GM13977 (cell line): ENCODE measurements around the gene QSOX1.

ENCODE experiments used
- DNase-seq: peaks from one replicate; pipeline ENCODE4 v3.0.0; 2012; ENCODE audit warnings: low spot score
- in situ Hi-C: fragments of 300-500 bp; cut with MboI; formaldehyde crosslinking; loops from one replicate; pipeline ENCODE4 v1.12.0; 2022; ENCODE audit warnings: low sequenced_read_pairs, low pct_unique_long_range_greater_than_20kb, mixed read lengths, inconsistent platforms; ENCODE audit not compliant: unreplicated experiment
- TF ChIP-seq, protein P1 (sequence below): IDR thresholded peaks from 2 replicates; pipeline ENCODE4 v1.5.1; 2012; ENCODE audit warnings: mild to moderate bottlenecking, control low read depth; ENCODE audit not compliant: insufficient read depth; ENCODE audit errors: extremely low read depth, missing control alignments

Gene QSOX1

DNA sequence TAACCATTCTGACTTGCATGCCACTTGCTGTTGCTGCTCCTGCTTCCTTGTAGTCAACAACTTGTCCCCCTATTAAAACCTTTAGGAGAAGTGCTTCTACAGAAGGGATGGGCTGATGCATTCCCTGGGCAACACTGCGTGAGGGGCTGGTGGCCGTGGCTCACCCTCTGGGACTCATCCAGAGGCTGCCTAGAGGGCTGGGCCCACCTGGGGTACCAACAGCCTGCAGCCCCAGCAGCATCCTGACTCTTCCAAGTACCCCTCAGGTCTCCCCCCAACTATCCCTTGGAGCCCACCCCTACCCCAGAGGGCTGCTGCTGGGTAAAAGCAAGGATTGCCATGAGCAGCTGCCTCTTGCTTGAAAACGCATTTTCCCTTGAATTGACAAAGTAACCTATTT lies 40.7 kb downstream of the QSOX1 start:
- TF ChIP-seq, protein P1, sequence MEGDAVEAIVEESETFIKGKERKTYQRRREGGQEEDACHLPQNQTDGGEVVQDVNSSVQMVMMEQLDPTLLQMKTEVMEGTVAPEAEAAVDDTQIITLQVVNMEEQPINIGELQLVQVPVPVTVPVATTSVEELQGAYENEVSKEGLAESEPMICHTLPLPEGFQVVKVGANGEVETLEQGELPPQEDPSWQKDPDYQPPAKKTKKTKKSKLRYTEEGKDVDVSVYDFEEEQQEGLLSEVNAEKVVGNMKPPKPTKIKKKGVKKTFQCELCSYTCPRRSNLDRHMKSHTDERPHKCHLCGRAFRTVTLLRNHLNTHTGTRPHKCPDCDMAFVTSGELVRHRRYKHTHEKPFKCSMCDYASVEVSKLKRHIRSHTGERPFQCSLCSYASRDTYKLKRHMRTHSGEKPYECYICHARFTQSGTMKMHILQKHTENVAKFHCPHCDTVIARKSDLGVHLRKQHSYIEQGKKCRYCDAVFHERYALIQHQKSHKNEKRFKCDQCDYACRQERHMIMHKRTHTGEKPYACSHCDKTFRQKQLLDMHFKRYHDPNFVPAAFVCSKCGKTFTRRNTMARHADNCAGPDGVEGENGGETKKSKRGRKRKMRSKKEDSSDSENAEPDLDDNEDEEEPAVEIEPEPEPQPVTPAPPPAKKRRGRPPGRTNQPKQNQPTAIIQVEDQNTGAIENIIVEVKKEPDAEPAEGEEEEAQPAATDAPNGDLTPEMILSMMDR, result no peak
- DNase-seq, result no peak
- in situ Hi-C loops, result loop anchor here (25.0 kb wide), 1 partner anchor 483 kb away; no protein-coding TSS in a partner anchor

DNA sequence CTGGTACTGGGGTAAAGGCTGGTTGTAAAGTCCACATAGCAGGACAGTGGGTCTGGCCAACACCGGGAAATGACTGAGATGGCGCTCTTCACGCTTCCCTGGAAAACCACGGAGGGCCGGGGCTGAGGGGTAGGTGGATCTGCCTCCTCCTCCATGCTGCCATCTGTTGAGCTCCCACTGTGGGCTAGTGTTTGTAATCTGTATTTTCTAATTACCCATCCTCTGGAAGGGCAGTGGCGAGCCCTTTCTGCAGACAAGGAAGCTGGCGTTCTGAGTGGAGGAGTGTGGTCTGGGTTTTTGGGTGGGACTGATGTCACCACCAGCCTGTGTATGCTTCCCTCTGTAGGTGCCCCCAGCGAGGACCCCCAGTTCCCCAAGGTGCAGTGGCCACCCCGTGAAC lies 41.2 kb downstream of the QSOX1 start:
- no peak for DNase-seq
- in situ Hi-C loops, result loop anchor here (25.0 kb wide), 1 partner anchor 484 kb away; no protein-coding TSS in a partner anchor
- TF ChIP-seq, protein P1, result no peak

DNA sequence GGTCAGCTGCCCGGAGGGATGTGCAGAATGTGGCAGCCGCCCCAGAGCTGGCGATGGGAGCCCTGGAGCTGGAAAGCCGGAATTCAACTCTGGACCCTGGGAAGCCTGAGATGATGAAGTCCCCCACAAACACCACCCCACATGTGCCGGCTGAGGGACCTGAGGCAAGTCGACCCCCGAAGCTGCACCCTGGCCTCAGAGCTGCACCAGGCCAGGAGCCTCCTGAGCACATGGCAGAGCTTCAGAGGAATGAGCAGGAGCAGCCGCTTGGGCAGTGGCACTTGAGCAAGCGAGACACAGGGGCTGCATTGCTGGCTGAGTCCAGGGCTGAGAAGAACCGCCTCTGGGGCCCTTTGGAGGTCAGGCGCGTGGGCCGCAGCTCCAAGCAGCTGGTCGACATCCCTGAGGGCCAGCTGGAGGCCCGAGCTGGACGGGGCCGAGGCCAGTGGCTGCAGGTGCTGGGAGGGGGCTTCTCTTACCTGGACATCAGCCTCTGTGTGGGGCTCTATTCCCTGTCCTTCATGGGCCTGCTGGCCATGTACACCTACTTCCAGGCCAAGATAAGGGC lies 41.9 kb downstream of the QSOX1 start:
- TF ChIP-seq, protein P1, result no peak
- no peak for DNase-seq
- in situ Hi-C loops, result loop anchor here (25.0 kb wide), 1 partner anchor 484 kb away; no protein-coding TSS in a partner anchor

GRCh38 chr1:180197231-180197630 lies 42.6 kb downstream of the QSOX1 start:
- TF ChIP-seq, protein P1, result no peak
- no peak for DNase-seq
- in situ Hi-C loops, result loop anchor here (25.0 kb wide), 1 partner anchor 485 kb away; no protein-coding TSS in a partner anchor

GRCh38 chr1:180198196-180198595 lies 43.5 kb downstream of the QSOX1 start:
- in situ Hi-C loops, result loop anchor here (25.0 kb wide), 1 partner anchor 486 kb away; no protein-coding TSS in a partner anchor
- no peak for DNase-seq
- TF ChIP-seq, protein P1, result no peak

DNA sequence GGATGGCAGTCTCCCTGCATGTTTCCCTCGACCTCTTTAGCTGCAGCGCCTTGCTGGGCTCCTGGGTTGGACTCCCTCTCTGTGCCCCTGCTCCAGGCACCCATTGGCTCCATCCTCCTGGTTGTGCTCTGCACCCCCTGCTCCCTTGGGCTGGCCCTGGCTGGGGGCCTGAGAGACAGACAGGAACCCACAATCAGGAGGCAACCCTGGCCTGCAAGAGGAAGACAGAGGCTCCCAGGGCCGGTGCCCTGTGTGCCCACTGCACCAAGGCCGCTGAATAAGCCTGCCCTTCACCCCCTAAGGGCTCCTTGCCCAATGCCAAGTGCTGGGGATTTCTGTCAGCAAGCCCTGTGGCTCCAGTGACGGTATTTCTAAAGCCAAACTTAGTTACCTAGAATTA lies 43.9 kb downstream of the QSOX1 start:
- TF ChIP-seq, protein P1, result no peak
- DNase-seq, result no peak
- in situ Hi-C loops, result loop anchor here (25.0 kb wide), 1 partner anchor 486 kb away; no protein-coding TSS in a partner anchor
